Measurements from ENCODE around the gene TMEM63C.

DNA sequence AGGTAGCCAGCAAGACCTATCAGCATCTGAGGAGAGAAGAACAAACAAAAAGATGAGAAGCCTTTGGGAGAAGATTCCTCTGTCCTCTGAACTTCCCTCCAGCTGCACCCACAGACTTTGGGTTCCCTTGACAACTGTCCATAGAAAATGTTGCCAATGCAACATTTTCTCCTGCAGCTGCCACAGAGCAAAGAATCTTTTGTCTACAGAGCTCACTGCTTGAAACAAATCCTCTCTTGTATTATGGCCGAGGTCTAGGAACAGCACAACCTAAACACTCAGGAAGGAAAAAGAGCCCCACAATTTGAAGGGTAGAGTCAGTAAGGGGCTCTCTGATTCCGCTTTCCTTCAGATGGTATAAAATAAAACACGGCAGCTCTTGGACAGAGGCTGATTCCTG lies 124.8 kb downstream of the TMEM63C start:
- no peak for TF ChIP-seq POLR2A (IDR thresholded peaks at IDR 0.05; ENCODE audit: low read depth, low read length)
- TF ChIP-seq TAF1 (IDR thresholded peaks at IDR 0.05; ENCODE audit: borderline replicate concordance, low read depth, low read length): no peak
- TF ChIP-seq POLR2AphosphoS5 (IDR thresholded peaks at IDR 0.05; ENCODE audit: low read depth, low read length): no peak
